Naive B cell (primary cell): Measurements from ENCODE around the gene NCAN. TPM values are rescaled to one million over a fixed set of nuclear protein-coding genes. Genes with fewer than 3 reads are reported as not detected.
A peak's percentile ranks its signal among the peaks of the same experiment; 100 is the strongest.

Source experiments
- ATAC-seq, 2 donors: fragments of 150-1000 bp; cut with Tn5 transposase; 2 replicates each; pipeline ENCODE4 v1.10.0; 2021; ENCODE audit warnings: low read depth in 2 of 2, mild to moderate bottlenecking in 2 of 2, moderate library complexity in 2 of 2
- DNase-seq: peaks from one replicate; pipeline ENCODE4 v3.0.0; 2022
- H3K27ac Mint-ChIP-seq, 6 donors: one replicate each; pipeline ENCODE4 v1.8.0; 2020 to 2022; ENCODE audit warnings: mild to moderate bottlenecking in 6 of 6, mixed read lengths in 6 of 6, moderate library complexity in 5 of 6, inconsistent platforms in 2 of 6
- H3K27me3 Mint-ChIP-seq, 3 donors: one replicate each; pipeline ENCODE4 v1.8.0; 2021 to 2022; ENCODE audit warnings: mixed read lengths in 3 of 3, mild to moderate bottlenecking in 1 of 3
- H3K36me3 Mint-ChIP-seq, 2 donors: one replicate each; pipeline ENCODE4 v1.8.0; 2020 to 2022; ENCODE audit warnings: mixed read lengths in 2 of 2, inconsistent platforms in 1 of 2, mild to moderate bottlenecking in 1 of 2
- H3K4me1 Mint-ChIP-seq, 3 donors: one replicate each; pipeline ENCODE4 v1.8.0; 2020 to 2022; ENCODE audit warnings: mixed read lengths in 3 of 3, inconsistent platforms in 1 of 3, mild to moderate bottlenecking in 1 of 3, moderate library complexity in 1 of 3
- H3K4me3 Mint-ChIP-seq, 8 donors: one replicate each; pipeline ENCODE4 v1.8.0; 2020 to 2022; ENCODE audit warnings: mild to moderate bottlenecking in 8 of 8, mixed read lengths in 8 of 8, moderate library complexity in 8 of 8, inconsistent platforms in 2 of 8
- H3K9me3 Mint-ChIP-seq, 7 donors: one replicate each; pipeline ENCODE4 v1.8.0; 2020 to 2022; ENCODE audit warnings: mixed read lengths in 7 of 7, mild to moderate bottlenecking in 5 of 7, inconsistent platforms in 2 of 7, moderate library complexity in 1 of 7
- polyA plus RNA-seq, 6 donors: library from polyadenylated mRNA; unstranded; fragments of 300-500 nt; fragmentation: Illumina TruSeq; gene quantifications; one replicate each; pipeline ENCODE4 v1.2.3, GENCODE V29; 2021; ENCODE audit warnings: low read depth in 6 of 6

Gene NCAN
- polyA plus RNA-seq, 6 donors from 2014 or later, result not detected

DNA sequence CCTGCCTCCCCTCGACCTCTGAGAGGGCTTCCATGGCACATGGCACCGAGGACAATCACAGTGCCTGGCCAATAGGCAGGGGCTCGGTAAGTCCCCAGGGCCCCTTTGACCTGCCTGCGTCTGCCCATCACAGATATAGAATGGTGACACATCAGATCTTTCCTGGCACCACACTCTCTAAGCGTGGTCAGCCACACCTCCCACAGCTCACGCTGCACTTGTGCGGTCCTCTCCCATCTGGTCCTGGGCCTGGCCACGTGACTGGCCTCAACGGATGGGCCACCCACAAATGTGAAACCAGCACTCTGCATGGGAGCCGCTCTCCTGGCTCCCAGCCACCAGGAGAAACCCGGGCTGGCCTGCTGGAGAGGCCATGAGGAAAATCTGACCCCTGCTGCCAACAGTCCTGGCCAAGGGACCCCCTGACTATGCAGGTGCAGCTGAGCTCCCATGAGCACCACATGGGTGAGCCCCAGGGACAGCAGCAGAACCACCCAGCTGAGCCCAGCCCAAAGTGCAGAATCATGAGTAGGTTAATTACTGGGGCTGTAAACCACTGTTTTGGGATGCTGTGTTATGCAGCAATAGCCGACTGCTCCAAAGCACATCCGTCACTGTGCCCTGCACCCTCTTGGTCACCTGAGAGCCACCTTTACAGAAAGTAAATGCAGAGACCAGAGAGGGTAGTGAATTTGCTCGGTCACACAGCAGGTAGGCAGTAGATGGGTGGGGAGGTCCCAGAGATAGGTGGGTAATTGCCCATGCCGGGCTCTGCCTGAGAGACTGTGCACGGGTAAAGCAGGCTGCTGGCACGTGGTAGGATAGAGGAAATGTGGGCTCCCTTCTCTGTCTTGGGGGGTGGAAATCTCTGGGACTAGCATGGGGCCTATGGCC is 32.0 kb upstream of the NCAN start:
- Mint-ChIP-seq H3K4me1 (peaks cover 4 to 5% (median 4%) of the 10 kb centered on the region in 3 donors), H3K36me3 (peaks cover 4 to 15% of the 10 kb centered on the region in 2 donors), H3K27me3 (no peaks in the 10 kb centered on the region), H3K9me3 (no peaks in the 10 kb centered on the region), H3K4me3 (no peak overlapping the region), H3K27ac (peak overlapping the region in 1 of 6 donors; percentile 62)
- DNase-seq (no peak), ATAC-seq (no peak)

DNA sequence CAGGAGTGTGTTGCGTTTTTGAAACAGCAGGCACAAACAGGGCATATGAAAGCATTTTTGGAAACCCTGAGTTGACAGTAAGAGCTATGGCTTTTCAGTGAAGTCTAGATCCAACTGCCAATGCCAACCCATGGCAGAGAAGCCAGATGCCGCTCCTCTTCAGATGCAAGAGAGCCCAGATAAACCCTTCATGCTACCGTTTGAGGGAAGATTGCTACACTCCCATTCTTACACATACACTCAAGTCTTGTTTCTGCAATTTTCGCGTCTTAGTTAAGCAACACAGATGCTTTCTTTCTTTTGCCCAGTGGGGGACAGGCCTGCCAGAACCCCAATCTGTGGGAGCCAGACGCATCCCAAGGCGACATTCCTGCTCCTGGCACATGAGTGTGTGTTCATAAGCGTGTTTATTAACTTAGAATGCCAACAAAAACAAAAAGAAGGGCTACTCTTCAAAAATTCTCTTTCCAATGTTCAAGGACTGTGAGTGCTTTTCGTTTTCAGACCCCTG is 30.2 kb upstream of the NCAN start:
- Mint-ChIP-seq H3K27me3 (no peaks in the 10 kb centered on the region), H3K36me3 (peaks cover 10 to 22% of the 10 kb centered on the region in 2 donors)

DNA sequence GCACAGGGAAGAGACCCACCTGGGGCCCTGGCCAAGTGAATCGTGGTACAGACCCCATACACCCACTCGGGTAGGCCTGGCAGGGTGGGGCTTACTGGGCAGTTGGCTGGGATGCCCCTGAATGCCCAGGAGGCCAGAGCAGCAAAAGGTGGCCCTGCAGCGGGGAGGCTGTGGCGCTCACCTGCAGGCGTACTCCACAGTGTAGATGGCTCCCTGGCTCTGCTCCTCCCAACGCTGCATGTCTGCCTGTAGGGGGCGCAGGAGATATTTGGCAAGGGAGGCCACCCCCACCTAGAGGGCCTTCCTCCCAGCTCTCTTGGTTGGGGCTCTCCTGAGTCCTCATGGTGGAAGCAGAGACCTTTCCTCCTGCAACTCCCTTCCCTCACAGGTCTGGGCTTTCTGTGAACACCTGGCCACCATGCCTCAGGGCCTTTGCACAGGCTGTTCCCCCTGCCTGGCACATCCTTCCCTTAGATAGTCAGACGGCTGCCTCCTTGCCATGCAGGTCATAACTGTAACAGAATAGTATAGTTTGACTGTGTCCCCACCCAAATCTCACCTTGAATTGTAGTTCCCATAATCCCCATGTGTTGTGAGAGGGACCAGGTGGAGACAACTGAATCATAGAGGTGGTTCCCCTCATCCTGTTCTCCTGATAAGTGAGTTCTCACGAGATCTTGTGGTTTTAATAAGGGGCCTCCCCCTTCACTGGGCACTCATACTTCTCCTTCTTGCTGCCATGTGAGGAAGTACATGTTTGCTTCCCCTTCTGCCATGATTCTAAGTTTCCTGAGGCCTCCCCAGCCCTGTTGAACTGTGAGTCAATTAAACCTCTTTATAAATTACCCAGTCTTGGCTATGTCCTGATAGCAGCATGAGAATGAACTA is 25.7 kb upstream of the NCAN start:
- H3K27me3 Mint-ChIP-seq, result no peaks in the 10 kb centered on the region
- H3K27ac Mint-ChIP-seq, result peak overlapping the region in 2 of 6 donors; percentile 36 to 80
- peaks cover 0 to 6% (median 3%) of the 10 kb centered on the region in 7 donors for H3K9me3 Mint-ChIP-seq
- H3K36me3 Mint-ChIP-seq, result peaks cover 14 to 19% of the 10 kb centered on the region in 2 donors
- peak; percentile 52 to 71 for ATAC-seq
- no peak for DNase-seq
- H3K4me3 Mint-ChIP-seq, result peak overlapping the region in 3 of 8 donors; percentile 41 to 80 (median 54)
- peaks cover 24 to 44% (median 34%) of the 10 kb centered on the region in 3 donors for H3K4me1 Mint-ChIP-seq

More for the DNA sequence above, 30.2 kb upstream of the NCAN start:
- DNase-seq, result no peak
- no peak overlapping the region for H3K27ac Mint-ChIP-seq
- peaks cover 5 to 10% (median 9%) of the 10 kb centered on the region in 3 donors for H3K4me1 Mint-ChIP-seq
- H3K4me3 Mint-ChIP-seq, result peak overlapping the region in 1 of 8 donors; percentile 6
- no peak for ATAC-seq
- H3K9me3 Mint-ChIP-seq, result peaks cover 0 to 6% (median 0%) of the 10 kb centered on the region in 7 donors

DNA sequence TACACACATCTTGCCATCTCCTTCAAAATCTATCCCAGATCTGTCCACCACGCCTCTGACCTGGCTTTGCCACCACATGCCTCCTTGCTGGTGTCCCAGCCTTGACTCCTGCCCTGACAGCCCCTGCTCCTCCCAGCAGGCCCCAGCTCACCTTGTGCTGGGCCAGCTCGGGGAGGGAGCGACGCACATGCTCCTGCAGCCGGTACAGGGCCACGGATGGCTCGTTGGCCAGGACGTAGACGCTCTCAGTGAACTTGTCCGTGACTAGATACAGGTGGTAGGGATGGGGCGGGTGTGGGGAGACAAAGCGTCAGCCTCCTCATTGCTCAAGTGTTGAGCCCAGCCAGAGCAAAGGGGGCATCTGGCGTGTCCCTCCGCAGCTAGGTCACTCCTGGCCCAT is 25.0 kb upstream of the NCAN start:
- Mint-ChIP-seq H3K4me3 (peak overlapping the region in 4 of 8 donors; percentile 41 to 80 (median 48)), H3K9me3 (peaks cover 0 to 6% (median 3%) of the 10 kb centered on the region in 7 donors), H3K27ac (peak overlapping the region in 1 of 6 donors; percentile 36), H3K4me1 (peaks cover 25 to 50% (median 40%) of the 10 kb centered on the region in 3 donors), H3K27me3 (no peaks in the 10 kb centered on the region), H3K36me3 (peaks cover 14 to 19% of the 10 kb centered on the region in 2 donors)
- DNase-seq (no peak), ATAC-seq (no peak)

DNA sequence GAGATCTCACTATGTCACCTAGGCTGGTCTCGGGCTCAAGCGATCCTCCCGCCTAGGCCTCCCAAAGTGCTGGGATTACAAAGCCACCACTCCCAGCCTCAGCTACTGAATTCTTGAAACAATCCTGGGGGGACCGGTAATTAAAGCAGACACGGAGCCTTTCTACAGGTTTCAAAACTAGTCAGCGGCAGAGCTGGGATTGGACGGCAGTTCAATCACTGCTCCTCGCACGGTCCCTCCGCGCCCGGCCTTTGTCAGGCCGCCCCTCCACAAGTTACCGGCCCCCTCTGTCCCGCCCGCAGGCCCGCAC is 20.0 kb upstream of the NCAN start:
- H3K4me3 Mint-ChIP-seq, result peak overlapping the region; percentile 91 to 99 (median 97)

DNA sequence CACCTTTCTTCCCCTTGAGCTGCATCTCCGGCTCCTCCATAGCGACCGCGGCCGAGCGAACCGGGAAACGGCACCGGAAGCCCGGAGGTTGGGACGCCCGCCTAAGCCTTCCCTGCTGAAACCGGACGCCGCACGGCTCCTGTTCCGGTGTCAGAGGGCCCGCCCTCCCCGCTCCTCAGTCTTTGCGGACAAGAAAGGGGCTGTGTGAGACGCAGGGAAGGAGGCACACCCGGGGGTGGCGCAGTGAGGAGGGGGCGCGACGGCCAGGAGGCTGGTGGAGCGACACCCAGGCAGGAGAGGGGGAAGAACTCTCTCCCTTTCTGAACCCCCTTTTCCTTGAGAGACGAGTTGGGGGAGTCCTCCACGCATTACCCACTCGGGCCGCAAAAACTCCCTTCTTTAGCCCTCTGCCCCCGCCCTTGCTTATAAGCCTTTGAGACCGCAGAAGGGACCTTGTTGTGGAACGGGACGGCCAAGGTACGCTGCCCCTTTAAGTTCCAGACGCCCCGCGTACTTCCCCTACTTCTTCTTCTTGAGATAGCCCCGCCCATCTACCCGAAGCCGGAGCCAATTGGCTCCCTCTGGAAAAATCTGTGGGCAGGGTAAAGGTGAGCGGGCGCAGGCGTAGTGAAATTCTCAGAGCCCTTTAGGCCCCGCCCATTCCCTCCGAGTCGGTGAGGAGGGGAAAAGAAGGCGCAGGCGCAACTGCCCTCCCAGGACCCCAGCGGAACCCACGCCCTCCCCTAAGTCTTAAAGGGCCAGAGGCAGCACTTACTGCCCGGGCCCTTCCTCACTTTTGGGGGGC is 19.5 kb upstream of the NCAN start, which contains the start of the genes BORCS8 and RFXANK:
Gene BORCS8 (minus strand): TSS at position 75 of the 805 bp plus-strand sequence. CDS start 35 bp downstream, at position 40.
Gene RFXANK (plus strand): TSS at position 181 of the 805 bp plus-strand sequence. CDS start 1,689 bp downstream, outside the sequence.
- ATAC-seq (peak; percentile 83 to 87), DNase-seq (peak; percentile 99)
- H3K9me3 Mint-ChIP-seq, result no peaks in the 10 kb centered on the region
- peak within 1 kb of the TSS; percentile 99 to 100 (median 99) for H3K27ac Mint-ChIP-seq
- no peaks in the 10 kb centered on the region for H3K27me3 Mint-ChIP-seq
- H3K4me3 Mint-ChIP-seq, result peak within 1 kb of the TSS; percentile 91 to 99 (median 97)
- peaks cover 39 to 66% (median 46%) of the 10 kb centered on the region in 3 donors for H3K4me1 Mint-ChIP-seq
- no peaks in the 10 kb centered on the region for H3K36me3 Mint-ChIP-seq

More for the DNA sequence above, 20.0 kb upstream of the NCAN start:
- ATAC-seq (no peak), DNase-seq (no peak)
- Mint-ChIP-seq H3K36me3 (peaks cover 1 to 3% of the 10 kb centered on the region in 2 donors), H3K4me1 (peaks cover 42 to 70% (median 50%) of the 10 kb centered on the region in 3 donors), H3K9me3 (peaks cover 0 to 3% (median 0%) of the 10 kb centered on the region in 7 donors), H3K27ac (peak overlapping the region; percentile 99 to 100 (median 99)), H3K27me3 (no peaks in the 10 kb centered on the region)

DNA sequence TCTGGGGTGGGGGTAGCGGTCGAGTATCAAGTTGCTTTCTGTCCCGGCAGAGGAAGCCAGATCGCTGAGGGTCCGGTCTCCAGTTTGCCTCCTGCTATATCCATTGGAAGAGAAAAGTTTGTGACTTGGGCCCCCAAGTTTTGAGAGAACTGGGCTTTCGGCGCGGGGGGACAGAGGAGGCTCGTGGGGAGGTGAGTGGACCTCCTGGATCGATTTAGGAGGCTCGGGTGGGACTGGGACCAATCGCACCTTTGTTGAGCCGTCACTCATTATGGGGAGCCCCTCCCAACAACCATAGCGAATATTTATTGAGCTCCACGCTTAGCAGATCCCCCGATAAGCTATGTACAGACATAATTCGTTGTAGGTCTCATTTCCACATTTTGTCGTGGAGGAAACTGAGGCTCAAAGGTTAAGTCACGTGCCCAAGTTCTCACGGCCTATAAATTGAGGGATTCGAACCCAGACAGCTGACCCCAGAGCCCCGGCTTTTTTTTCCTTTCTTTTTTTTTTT is 18.8 kb upstream of the NCAN start:
- Mint-ChIP-seq H3K4me3 (peak overlapping the region; percentile 91 to 99 (median 97)), H3K4me1 (peaks cover 39 to 69% (median 46%) of the 10 kb centered on the region in 3 donors), H3K27me3 (no peaks in the 10 kb centered on the region), H3K27ac (peak overlapping the region; percentile 88 to 100 (median 99)), H3K9me3 (no peaks in the 10 kb centered on the region), H3K36me3 (no peaks in the 10 kb centered on the region)
- ATAC-seq, result peak in 1 of 2 donors; percentile 8
- no peak for DNase-seq

DNA sequence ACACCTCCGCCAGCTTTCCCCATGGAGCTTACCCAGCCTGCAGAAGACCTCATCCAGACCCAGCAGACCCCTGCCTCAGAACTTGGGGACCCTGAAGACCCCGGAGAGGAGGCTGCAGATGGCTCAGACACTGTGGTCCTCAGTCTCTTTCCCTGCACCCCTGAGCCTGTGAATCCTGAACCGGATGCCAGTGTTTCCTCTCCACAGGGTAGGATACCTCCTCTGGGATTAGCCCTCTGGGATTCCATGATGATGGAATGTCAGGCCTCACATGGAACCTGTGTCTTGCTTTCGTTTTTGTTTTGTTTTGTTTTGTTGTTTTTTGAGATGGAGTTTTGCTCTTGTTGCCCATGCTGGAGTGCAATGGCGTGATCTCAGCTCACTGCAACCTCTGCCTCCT is 17.8 kb upstream of the NCAN start:
- Mint-ChIP-seq H3K36me3 (peaks cover 0 to 8% of the 10 kb centered on the region in 2 donors), H3K9me3 (no peaks in the 10 kb centered on the region), H3K27ac (peak overlapping the region in 4 of 6 donors; percentile 36 to 89 (median 66)), H3K4me3 (peak overlapping the region; percentile 91 to 99 (median 97)), H3K27me3 (no peaks in the 10 kb centered on the region), H3K4me1 (peaks cover 39 to 63% (median 40%) of the 10 kb centered on the region in 3 donors)
- no peak for ATAC-seq
- no peak for DNase-seq

DNA sequence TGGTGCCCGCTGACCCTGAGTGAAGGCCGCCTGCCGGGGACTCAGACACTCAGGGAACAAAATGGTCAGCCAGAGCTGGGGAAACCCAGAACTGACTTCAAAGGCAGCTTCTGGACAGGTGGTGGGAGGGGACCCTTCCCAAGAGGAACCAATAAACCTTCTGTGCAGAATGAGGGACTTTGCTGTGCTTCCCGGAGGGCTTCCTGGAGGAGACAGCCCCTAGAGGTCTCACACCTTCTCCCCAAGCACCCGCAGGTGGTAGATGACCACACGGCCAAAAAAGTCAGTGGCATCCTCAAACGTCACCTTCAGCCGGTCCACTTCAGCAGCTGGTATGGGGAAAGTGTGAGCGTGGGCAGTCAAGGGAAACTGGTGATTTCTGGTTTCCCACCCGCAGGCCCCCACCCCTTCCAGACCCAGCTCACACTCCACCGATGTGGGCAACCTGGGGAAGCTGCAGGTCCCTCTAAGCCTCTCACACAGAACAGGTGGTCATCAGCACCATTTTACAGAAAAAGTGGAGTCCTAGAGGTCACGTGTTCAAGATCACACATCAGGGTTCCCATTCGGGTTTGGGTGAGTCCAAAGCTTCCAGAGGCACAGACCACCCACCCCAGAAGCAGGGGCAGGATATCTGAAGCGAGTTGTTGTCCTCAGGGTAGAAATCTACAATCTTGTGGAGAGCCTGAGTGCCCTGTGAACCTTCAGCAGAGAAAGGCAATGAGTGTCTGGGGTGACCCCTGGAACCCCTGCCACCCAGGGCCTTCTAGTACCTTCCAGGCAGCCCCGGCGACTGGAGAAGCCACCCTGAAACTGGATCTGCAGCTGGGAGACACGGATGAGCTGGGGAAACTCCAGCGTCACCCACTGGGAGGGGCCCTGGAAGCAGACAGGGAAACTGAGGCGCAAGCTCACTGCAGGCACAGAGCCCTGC is 9.8 kb upstream of the NCAN start:
- Mint-ChIP-seq H3K27ac (peak overlapping the region in 5 of 6 donors; percentile 68 to 94 (median 85)), H3K9me3 (peaks cover 0 to 3% (median 0%) of the 10 kb centered on the region in 7 donors), H3K36me3 (peaks cover 0 to 8% of the 10 kb centered on the region in 2 donors), H3K4me3 (peak overlapping the region; percentile 92 to 98 (median 96)), H3K4me1 (peaks cover 12 to 37% (median 22%) of the 10 kb centered on the region in 3 donors), H3K27me3 (peaks cover 0 to 14% (median 0%) of the 10 kb centered on the region in 3 donors)
- ATAC-seq (no peak), DNase-seq (no peak)

DNA sequence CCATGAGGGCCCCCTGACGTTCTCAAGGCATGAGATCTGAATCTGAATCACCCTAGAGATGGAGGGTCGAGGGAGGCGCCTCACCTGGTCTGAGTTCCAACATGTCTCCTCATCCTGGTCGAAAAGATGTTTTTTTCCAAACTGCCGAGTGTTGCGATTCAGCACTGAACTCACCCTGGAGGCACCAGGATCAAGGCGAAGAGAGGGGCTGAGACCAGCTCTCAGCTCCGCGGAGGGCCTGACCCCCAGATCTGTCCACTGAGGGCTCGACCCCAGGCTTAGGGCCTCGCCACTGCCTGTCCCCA is 9.1 kb upstream of the NCAN start:
- peak overlapping the region in 5 of 6 donors; percentile 39 to 94 (median 84) for H3K27ac Mint-ChIP-seq
- H3K4me1 Mint-ChIP-seq, result peaks cover 18 to 43% (median 29%) of the 10 kb centered on the region in 3 donors
- DNase-seq (no peak), ATAC-seq (no peak)
- peaks cover 0 to 21% (median 0%) of the 10 kb centered on the region in 3 donors for H3K27me3 Mint-ChIP-seq
- peaks cover 0 to 8% of the 10 kb centered on the region in 2 donors for H3K36me3 Mint-ChIP-seq
- peak overlapping the region; percentile 92 to 98 (median 96) for H3K4me3 Mint-ChIP-seq
- H3K9me3 Mint-ChIP-seq, result peaks cover 0 to 9% (median 1%) of the 10 kb centered on the region in 7 donors
